Measurements from ENCODE around the gene RPP30. TPM values are rescaled to one million over a fixed set of nuclear protein-coding genes. Genes with fewer than 3 reads are reported as not detected.

The RPP30 gene
- total and polyA plus RNA-seq, 2 of the 13 experiments (the other 11 are each of a cell fraction or from before 2014, with no cell fraction given) = 27.1 to 65.0 TPM

DNA sequence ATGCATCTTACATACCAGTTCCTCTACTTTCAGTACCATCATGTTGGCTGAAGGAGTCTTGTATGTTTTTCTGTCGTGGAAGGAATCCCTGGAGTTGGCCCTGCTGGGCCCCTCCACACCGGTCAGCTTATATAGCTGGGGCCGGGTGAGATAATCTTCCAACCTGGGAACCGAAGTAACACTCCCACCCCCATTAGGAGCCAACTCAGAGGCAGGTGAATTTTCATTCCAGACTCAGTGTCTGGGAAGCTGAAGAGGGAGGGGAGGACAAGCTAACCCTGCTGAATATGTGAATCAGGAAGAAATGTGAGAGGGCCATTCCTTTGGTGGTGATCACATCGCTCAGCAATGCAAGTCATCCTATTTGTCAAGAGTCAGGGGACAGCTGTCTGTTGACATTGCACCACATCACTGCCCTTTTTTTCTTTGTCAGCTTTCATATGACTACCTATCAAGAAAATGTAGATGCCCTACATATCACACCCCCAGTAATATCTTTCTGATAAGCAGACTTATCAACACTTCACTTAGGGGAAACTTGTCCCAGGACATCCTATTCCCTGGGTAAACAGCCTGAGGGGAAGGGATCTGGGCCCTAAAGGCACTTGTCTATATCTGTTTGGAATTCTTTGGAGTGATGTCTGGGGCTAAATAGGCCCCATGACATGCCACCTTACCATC, 49.4 kb downstream of the RPP30 start, which contains the start of gene ANKRD1 (continued):
- TF ChIP-seq ZNF253 (CRISPR knock-in tag; IDR thresholded peaks at IDR 0.05; ENCODE audit: borderline replicate concordance) = no peak
- no peak for TF ChIP-seq ZFY (CRISPR knock-in tag; IDR thresholded peaks at IDR 0.05)
- no peak for TF ChIP-seq ZNF383 (CRISPR knock-in tag; IDR thresholded peaks at IDR 0.05; ENCODE audit: borderline replicate concordance)
- no peak for TF ChIP-seq ZNF496 (CRISPR knock-in tag; IDR thresholded peaks at IDR 0.05; ENCODE audit: insufficient replicate concordance)
- TF ChIP-seq ZNF713 (CRISPR knock-in tag; IDR thresholded peaks at IDR 0.05) = no peak
- TF ChIP-seq, protein P1, sequence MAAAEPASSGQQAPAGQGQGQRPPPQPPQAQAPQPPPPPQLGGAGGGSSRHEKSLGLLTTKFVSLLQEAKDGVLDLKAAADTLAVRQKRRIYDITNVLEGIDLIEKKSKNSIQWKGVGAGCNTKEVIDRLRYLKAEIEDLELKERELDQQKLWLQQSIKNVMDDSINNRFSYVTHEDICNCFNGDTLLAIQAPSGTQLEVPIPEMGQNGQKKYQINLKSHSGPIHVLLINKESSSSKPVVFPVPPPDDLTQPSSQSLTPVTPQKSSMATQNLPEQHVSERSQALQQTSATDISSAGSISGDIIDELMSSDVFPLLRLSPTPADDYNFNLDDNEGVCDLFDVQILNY (CRISPR knock-in tag; conservative IDR thresholded peaks at IDR 0.05) = no peak
- no peak for TF ChIP-seq FOXC1 (CRISPR knock-in tag; IDR thresholded peaks at IDR 0.05; ENCODE audit: borderline replicate concordance)
- TF ChIP-seq GATA4 (IDR thresholded peaks at IDR 0.05; ENCODE audit: borderline replicate concordance, low read depth) = peak; percentile 36; the same call in 1 of the 2 replicates
- TF ChIP-seq, protein P2, sequence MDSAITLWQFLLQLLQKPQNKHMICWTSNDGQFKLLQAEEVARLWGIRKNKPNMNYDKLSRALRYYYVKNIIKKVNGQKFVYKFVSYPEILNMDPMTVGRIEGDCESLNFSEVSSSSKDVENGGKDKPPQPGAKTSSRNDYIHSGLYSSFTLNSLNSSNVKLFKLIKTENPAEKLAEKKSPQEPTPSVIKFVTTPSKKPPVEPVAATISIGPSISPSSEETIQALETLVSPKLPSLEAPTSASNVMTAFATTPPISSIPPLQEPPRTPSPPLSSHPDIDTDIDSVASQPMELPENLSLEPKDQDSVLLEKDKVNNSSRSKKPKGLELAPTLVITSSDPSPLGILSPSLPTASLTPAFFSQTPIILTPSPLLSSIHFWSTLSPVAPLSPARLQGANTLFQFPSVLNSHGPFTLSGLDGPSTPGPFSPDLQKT (CRISPR knock-in tag; IDR thresholded peaks at IDR 0.05; ENCODE audit: borderline replicate concordance) = no peak
- TF ChIP-seq ZSCAN20 (CRISPR knock-in tag; IDR thresholded peaks at IDR 0.05; ENCODE audit: borderline replicate concordance) = no peak
- TF ChIP-seq RAD21 (CRISPR knock-in tag; IDR thresholded peaks at IDR 0.05) = no peak
- TF ChIP-seq ZNF225 (CRISPR knock-in tag; IDR thresholded peaks at IDR 0.05) = no peak
- TF ChIP-seq, protein P3, sequence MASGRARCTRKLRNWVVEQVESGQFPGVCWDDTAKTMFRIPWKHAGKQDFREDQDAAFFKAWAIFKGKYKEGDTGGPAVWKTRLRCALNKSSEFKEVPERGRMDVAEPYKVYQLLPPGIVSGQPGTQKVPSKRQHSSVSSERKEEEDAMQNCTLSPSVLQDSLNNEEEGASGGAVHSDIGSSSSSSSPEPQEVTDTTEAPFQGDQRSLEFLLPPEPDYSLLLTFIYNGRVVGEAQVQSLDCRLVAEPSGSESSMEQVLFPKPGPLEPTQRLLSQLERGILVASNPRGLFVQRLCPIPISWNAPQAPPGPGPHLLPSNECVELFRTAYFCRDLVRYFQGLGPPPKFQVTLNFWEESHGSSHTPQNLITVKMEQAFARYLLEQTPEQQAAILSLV (CRISPR knock-in tag; IDR thresholded peaks at IDR 0.05; ENCODE audit: borderline replicate concordance) = no peak
- no peak for TF ChIP-seq ZNF274 (CRISPR knock-in tag; IDR thresholded peaks at IDR 0.05)
- TF ChIP-seq, protein P4, sequence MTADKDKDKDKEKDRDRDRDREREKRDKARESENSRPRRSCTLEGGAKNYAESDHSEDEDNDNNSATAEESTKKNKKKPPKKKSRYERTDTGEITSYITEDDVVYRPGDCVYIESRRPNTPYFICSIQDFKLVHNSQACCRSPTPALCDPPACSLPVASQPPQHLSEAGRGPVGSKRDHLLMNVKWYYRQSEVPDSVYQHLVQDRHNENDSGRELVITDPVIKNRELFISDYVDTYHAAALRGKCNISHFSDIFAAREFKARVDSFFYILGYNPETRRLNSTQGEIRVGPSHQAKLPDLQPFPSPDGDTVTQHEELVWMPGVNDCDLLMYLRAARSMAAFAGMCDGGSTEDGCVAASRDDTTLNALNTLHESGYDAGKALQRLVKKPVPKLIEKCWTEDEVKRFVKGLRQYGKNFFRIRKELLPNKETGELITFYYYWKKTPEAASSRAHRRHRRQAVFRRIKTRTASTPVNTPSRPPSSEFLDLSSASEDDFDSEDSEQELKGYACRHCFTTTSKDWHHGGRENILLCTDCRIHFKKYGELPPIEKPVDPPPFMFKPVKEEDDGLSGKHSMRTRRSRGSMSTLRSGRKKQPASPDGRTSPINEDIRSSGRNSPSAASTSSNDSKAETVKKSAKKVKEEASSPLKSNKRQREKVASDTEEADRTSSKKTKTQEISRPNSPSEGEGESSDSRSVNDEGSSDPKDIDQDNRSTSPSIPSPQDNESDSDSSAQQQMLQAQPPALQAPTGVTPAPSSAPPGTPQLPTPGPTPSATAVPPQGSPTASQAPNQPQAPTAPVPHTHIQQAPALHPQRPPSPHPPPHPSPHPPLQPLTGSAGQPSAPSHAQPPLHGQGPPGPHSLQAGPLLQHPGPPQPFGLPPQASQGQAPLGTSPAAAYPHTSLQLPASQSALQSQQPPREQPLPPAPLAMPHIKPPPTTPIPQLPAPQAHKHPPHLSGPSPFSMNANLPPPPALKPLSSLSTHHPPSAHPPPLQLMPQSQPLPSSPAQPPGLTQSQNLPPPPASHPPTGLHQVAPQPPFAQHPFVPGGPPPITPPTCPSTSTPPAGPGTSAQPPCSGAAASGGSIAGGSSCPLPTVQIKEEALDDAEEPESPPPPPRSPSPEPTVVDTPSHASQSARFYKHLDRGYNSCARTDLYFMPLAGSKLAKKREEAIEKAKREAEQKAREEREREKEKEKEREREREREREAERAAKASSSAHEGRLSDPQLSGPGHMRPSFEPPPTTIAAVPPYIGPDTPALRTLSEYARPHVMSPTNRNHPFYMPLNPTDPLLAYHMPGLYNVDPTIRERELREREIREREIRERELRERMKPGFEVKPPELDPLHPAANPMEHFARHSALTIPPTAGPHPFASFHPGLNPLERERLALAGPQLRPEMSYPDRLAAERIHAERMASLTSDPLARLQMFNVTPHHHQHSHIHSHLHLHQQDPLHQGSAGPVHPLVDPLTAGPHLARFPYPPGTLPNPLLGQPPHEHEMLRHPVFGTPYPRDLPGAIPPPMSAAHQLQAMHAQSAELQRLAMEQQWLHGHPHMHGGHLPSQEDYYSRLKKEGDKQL (CRISPR knock-in tag; IDR thresholded peaks at IDR 0.05; ENCODE audit: low read depth) = peak; percentile 71; the same call in 1 of the 2 replicates
- 0 out of 2 replicates have a peak, but pooled peaks have one; percentile 47 for TF ChIP-seq HHEX (CRISPR knock-in tag; IDR thresholded peaks at IDR 0.05)
- TF ChIP-seq, protein P5, sequence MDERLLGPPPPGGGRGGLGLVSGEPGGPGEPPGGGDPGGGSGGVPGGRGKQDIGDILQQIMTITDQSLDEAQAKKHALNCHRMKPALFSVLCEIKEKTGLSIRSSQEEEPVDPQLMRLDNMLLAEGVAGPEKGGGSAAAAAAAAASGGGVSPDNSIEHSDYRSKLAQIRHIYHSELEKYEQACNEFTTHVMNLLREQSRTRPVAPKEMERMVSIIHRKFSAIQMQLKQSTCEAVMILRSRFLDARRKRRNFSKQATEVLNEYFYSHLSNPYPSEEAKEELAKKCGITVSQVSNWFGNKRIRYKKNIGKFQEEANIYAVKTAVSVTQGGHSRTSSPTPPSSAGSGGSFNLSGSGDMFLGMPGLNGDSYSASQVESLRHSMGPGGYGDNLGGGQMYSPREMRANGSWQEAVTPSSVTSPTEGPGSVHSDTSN (CRISPR knock-in tag; IDR thresholded peaks at IDR 0.05) = peak; percentile 74
- no peak for TF ChIP-seq MBNL3 (CRISPR knock-in tag; conservative IDR thresholded peaks at IDR 0.05)
- TF ChIP-seq ZFYVE20 (CRISPR knock-in tag; IDR thresholded peaks at IDR 0.05; ENCODE audit: borderline replicate concordance, low read depth) = no peak
- no peak for TF ChIP-seq NR2C2 (CRISPR knock-in tag; IDR thresholded peaks at IDR 0.05; ENCODE audit: borderline replicate concordance)

Measured in HepG2 (cell line).